GM12892 (cell line): Measurements from ENCODE around the gene CATSPER1.
"Not testable (repeated sequence)": the region's sequence is repeated elsewhere in the genome, so short reads cannot be mapped to it uniquely, and the experiment has no call there.

Source experiments
- DNase-seq: peaks from one replicate; pipeline ENCODE4 v3.0.0; 2011; ENCODE audit not compliant: insufficient read length
- FAIRE-seq: peaks from 2 replicates; lab custom pipeline; 2011; peaks lifted over from hg19 to GRCh38; lab: Jason Lieb, UNC
- POLR2A ChIP-seq: IDR thresholded peaks from 2 replicates; pipeline ENCODE4 v1.6.1; 2011; ENCODE audit warnings: low read depth, low read length, control low read depth
- POLR2AphosphoS5 ChIP-seq: IDR thresholded peaks from 2 replicates; pipeline ENCODE4 v1.6.1; 2011; ENCODE audit warnings: low read depth, low read length, control low read depth
- TAF1 ChIP-seq: IDR thresholded peaks from 2 replicates; pipeline ENCODE4 v1.6.1; 2011; ENCODE audit warnings: low read depth, mild to moderate bottlenecking, control low read depth, low read length, borderline replicate concordance

Gene CATSPER1

DNA sequence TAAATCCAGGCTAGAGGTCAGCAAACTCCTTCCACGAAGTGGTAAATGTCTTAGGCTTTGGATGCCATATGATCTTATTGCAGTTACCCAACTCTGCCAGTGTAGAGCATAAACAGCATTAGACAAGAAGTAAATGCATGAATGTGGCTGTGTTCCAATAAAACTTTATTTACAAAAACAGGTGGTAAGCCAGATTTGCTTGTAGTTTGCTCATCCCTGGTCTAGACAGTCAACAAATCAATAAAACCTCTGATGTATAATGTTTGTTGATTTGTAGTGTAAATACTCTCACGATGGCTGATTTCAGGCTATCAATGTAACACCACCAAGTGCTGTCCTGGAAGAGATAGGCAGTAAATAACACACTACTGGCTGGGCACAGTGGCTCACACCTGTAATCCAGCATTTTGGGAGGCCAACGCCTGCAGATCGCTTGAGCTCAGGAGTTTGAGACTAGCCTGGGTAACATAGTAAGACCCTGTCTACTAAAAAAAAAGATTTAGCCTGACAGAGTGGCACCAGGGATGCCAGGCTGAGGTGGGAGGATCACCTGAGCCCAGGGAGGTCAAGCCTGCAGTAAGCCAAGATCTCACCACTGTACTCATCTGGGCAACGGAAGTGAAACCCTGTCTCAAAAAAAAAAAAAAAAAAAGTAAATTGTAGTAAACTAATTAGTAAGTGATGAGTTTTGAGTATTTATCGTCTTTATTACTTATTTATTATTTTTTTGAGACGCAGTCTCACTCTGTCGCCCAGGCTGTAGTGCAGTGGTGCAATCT lies 6.9 kb upstream of the CATSPER1 start:
- FAIRE-seq (peak; percentile 91), DNase-seq (no peak)
- TF ChIP-seq TAF1 (no peak), POLR2AphosphoS5 (no peak)

DNA sequence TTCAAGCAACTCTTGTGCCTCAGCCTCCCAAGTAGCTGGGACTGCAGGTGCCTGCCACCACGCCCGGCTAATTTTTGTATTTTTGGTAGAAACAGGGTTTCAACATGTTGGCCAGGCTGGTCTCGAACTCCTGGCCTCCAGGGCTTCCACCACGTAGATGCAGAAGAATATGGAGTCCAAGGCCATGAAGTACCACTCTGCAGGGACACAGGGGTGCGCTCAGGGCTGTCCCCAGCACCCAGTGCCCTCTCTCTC lies 3.2 kb downstream of the CATSPER1 start:
- not testable (repeated sequence) for FAIRE-seq, DNase-seq

DNA sequence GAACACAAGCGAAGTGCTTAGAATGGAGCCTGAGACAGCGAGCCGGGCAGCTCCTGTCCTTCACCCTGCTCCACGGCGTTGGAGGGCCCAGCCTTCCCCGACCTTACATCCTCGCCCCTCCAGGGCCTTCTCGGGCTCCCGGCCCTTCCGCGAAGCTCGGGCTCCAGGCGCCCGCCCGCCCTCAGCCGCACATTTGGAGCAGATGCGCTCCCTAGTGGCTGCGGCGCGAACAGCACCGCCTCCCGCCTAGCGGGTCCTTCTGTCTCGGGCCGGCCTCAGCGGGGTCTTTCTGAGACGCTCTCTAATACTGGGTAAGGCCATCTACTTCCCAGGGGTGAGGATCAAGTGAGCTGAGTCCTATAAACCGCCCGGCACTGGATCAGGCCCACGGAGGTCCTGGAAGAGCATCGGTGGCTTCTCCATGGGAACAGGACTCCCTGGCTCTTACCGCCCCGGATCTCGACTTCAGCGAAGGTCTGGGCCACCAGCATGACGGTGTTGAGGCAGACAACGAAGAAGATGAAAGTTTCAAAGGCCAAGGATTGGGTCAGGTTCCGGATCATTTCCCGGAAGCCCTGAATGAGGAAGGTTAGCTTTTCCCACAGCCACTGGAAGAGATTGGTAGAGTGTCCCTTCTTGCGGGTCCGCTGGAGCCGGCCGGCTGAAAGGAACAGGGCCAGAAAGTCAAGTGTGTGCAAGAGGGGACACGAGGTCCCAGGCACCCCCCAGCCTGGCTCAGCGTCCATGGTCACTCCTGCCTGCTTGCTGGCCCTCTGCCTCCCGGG lies 3.7 kb downstream of the CATSPER1 start:
- DNase-seq (peak; percentile 93), FAIRE-seq (peak; percentile 87)
- TF ChIP-seq TAF1 (no peak), POLR2A (no peak), POLR2AphosphoS5 (no peak)

DNA sequence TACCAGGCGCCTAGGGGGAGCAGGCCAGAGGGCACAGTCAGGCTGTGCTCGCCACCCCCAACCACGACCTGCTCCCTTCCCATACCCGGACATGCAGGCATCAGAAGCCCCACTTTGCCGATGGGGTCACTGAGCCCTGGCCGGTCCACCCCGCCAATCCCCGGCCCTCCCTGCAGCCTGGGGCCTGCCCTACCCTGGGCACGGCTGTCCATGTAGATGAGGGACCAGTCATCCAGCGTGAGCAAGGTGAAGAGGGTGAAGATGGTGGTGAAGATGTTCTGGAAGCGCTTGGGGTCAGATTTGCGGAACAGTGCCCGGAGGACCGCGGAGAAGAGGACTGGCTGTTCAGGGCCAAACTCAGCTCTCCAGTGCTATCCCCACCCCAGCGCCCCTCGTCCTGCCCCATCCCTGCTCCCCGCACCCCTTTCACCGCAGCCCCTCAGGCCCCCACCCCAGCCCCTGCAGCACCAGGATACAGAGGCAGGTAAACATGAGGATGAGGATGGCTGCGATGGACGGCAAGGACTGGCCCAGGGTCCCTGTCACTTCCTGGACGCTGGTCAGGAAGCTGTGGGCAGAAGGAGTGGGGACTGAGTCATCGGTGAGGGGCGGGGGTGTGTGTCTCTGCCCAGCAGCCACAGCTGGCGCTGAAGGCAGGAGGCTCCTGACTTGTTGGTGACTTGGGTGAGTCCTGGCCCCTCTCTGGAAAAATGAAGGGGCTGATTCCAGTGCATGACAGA lies 5.5 kb downstream of the CATSPER1 start:
- TF ChIP-seq POLR2A, result no peak
- TF ChIP-seq TAF1, result no peak
- TF ChIP-seq POLR2AphosphoS5, result no peak
- DNase-seq, result no peak
- FAIRE-seq, result no peak

DNA sequence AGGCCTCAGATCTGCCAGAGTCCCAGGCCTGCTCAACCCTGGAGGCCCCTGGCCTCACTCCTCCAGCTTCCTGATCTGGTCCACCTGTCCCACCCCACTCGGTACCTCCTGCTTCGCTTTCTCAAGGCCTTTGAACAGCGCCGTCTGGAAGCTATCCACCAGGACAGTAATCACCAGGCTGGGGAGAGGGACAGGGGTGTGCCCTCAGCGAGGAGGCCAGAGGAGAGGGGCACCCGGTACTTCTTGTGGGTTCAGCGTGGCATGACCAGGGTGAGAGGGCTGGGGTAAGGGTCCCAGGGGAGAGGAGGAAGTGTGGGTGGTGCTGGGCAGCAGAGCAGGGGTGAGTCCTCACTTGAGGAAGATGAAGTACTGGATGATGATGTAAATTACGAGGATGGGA lies 6.1 kb downstream of the CATSPER1 start:
- DNase-seq (no peak), FAIRE-seq (no peak)
- TF ChIP-seq POLR2A, result no peak
- no peak for TF ChIP-seq POLR2AphosphoS5
- TF ChIP-seq TAF1, result no peak

DNA sequence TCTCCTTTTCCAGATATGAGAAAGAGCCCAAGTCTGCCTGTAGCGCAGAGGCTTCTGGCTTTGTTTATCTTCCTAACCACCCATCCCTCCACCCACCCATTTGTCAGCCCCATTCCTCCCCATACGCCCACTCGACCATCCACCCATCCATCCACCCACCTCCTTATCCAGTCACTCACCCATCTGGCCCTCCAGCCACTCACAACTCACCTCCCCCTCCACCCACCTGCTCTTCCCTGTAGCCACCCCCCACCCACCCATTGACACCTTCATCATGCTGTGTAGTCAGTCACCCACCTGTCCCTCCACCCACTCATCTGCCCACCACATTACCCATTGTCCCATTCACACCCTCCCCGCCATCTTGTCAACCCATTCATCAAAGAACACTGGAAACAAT lies 9.0 kb downstream of the CATSPER1 start:
- no peak for TF ChIP-seq POLR2A
- TF ChIP-seq TAF1, result no peak
- no peak for TF ChIP-seq POLR2AphosphoS5
- FAIRE-seq (no peak), DNase-seq (no peak)

DNA sequence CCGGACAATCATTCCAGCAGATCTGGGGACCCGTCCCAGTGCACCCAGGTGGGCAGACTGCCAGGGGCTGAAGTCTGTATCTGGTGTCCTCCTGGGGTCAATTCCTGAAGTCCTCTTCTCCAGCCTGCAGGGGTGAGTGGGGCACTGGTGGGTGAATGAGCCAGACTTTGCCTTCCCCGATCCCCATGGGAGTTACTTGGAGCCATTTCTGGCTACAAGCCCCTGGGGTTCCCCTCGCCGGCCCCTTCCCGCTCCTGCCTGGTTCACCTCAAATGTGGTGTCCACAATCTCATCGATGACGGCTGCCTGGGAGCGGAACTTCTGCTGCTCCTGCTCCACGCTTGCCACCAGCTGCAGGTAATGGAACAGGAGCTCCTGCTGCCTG lies 9.5 kb downstream of the CATSPER1 start:
- DNase-seq (no peak), FAIRE-seq (no peak)
- TF ChIP-seq POLR2A (no peak), POLR2AphosphoS5 (no peak), TAF1 (no peak)

DNA sequence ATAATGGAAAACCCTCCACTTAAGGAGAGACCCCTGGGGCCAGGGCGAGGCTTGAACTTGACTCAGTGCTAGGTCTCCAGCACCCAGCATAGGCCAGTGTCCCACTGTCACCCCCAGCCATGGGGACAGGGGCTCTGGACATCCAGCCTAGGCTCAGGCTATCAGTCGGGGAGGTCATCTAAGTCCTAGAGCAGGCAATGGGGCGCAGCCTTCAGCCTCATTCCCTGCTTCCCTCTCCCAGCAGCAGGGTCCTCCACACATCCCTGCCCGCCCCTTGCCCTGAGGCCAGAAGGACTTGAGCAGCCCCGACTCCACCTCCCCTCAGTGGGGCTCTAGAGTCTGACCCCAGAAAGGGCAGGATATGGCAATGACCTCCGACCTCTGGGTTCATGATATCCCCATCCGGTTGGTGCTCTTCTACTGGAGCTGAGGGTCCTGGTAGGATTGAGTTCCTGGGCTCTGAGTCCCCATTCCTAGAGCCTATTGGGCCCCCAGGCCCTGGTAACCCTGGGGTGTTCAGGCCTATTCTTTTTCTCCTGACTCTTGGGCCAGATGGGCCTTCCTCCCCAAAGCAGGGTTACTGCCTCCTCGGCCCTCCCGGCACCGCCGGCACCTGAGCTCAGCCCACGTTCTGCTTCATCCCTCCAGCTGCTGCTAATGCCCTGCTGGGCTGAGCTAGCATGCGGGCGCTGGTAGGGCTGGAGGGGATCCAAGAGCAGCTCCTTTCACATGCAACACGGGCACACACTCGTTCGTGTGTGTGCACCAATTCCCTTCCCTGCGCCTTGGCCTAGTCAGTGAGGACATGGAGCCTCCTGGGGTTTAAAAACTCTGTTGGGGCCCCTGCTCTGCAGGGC lies 10.1 kb downstream of the CATSPER1 start:
- DNase-seq (no peak), FAIRE-seq (no peak)
- no peak for TF ChIP-seq POLR2A
- TF ChIP-seq POLR2AphosphoS5, result no peak
- no peak for TF ChIP-seq TAF1

DNA sequence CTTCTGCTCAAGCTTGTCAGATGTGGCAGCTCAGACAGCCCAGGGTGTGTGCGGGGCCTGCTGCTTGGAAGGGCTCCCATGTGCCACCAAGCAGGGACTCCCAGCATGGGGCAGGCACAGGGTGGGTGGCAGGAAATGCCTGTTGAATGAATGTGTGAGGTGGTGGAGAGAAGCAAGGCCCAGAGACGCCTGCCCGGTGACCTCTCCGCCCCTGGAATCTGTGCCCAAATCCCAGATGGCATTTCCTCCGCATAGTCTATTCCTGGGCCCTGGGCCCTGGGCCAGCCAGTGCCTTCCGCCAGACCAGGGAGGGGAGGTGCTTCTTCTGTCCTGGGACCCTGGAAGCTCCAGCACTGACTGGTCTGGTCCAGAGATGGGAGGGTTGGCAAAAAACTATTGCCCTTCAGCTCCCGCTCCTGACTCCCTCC lies 10.8 kb downstream of the CATSPER1 start:
- FAIRE-seq (no peak), DNase-seq (no peak)
- TF ChIP-seq POLR2A (no peak), POLR2AphosphoS5 (no peak), TAF1 (no peak)

DNA sequence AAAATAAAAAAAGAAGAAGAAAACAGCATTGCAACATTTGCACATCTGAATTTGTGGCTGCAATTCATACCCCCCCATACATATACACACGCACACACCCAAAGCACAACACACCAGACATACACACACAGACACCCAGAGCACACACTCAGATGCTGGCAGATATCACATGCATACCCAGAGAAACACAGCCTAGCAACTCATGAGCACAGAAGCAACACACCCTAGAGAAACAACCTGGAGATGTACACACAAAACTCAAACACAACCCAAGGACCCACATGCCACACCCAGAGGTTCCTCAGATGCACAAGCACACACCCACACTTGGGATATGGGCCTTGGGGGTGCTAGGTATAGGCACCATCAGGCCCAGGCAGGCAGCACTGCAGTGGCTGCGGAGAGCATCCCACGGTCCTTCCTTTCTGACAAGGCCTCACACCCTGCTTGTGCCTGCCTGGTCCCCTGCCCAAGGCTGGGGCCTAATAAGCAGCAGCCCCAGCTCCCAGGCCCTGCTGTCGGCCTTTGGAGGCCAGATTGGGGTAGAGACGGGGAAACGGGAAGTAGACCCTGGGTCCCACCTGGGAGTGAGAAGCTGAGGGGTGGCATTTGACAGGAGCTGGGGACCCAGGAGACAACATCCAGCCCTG lies 11.3 kb downstream of the CATSPER1 start:
- no peak for FAIRE-seq
- TF ChIP-seq TAF1, result no peak
- no peak for TF ChIP-seq POLR2AphosphoS5
- no peak for TF ChIP-seq POLR2A
- DNase-seq, result no peak

DNA sequence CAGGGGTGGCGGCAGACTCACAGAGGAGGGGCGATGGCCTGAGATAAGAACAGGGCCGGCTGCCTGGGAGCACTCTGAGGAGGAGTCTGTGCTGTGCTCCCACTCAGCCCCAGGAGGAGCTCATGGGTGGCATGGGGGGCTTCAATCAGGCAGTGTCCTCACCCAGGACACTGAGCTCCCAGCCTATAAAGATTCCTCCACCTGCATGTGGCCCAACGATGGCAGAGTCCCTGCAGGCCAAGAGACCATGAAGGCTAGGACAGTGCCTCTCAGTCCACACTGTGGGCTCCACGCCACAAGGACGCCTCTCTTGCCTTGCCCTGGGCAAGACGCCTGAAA lies 12.5 kb downstream of the CATSPER1 start:
- TF ChIP-seq TAF1 (no peak), POLR2AphosphoS5 (no peak), POLR2A (no peak)
- FAIRE-seq, result no peak
- no peak for DNase-seq
